ENCODE measurements around the gene PDF.

PDF gene

DNA sequence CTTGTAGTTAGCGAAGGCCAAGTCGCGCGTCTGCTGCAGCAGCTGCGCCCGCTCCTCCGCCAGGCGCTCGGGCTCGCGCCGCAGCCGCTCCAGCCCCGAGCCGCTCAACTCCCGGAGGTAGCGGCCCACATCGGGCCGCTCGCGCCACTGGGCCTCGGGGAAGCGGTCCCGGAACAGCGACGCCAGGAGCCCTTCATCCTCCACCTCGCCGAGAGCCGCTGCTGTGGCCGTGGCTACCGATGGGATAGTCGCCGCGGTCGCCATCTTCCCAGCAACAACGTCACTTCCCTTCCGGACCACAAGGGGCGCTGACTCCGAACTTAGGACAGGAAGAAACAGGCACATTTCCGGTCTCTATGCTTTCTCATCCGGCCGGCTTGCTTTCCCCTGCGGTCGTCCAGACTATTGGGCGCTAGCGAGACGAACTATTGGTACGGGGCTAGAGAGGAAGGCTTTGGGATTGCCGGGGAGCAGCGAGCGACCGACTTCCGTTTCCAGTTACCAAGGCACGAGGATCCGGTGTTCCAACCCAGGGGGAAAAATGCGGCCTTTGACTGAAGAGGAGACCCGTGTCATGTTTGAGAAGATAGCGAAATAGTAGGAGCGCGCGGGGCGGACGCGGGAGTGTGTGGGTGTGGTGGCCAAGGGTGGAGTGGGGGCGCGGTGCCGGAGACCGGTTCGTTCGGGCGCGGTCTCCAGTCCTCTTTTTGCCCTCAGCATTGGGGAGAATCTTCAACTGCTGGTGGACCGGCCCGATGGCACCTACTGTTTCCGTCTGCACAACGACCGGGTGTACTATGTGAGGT lies 9.1 kb upstream of the PDF start, which contains the start of the genes COG8 and NIP7:
TSS of gene COG8 (minus strand) at position 276 of the 806 bp plus-strand sequence. CDS start at position 264, 12 bp downstream.
TSS of gene NIP7 (plus strand) at position 484 of the 806 bp plus-strand sequence. CDS start at position 542, 58 bp downstream.
- DNase-seq (ENCODE audit: low read depth in 2 of 2) = peak; percentile 87 to 88

DNA sequence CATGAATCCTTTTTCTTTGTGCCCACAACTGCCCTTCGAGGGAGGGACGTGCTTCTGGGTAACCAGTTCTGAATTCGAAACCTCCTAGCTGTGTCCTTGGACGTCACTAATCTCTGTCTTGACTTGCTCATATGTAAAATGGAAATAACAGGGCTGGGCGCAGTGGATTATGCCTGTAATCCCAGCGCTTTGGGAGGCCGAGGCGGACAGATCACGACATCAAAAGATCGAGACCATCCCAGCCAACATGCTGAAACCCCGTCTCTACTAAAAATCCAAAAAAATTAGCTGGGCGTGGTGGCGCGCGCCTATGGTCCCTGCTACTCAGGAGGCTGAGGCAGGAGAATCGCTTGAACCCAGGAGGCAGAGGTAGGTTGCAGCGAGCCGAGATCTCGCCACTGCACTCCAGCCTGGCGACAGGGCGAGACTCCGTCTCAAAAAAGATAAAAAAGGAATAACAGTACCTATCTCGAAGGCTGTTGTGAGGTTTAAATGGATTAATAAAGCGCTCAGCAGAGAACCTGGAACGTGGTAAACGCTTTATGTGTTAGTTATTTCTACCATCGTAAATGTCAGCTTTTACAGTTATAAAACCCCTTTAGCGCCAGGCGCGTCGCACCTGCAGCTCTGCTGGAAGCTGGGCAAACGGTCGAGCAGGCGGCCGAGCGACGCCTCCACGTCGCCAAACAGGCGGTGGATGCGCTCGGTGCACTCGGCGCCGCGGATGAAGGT lies 8.3 kb upstream of the PDF start:
- peak in 1 of 2 donors; percentile 50 for DNase-seq (ENCODE audit: low read depth in 2 of 2)

DNA sequence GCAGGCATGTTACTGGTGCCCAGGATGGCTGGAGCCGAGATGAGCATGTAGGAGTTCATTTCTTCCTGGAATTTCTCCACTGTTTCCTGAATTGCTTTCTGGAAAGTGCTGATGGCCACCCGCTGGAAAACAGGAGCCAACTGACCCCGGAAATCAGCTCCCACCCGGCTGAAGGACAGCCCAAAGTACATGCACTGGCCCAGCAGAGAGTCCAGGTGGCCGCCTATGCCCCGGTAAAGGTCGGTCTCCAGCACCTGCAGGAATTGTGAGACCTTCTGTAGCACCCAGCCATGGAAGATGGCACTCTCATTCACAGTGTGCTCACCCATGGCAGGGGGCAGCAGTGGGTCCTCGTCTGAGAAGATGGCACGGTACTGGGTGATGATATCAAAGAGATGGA lies 4.3 kb upstream of the PDF start:
- DNase-seq (ENCODE audit: low read depth in 2 of 2) = no peak

DNA sequence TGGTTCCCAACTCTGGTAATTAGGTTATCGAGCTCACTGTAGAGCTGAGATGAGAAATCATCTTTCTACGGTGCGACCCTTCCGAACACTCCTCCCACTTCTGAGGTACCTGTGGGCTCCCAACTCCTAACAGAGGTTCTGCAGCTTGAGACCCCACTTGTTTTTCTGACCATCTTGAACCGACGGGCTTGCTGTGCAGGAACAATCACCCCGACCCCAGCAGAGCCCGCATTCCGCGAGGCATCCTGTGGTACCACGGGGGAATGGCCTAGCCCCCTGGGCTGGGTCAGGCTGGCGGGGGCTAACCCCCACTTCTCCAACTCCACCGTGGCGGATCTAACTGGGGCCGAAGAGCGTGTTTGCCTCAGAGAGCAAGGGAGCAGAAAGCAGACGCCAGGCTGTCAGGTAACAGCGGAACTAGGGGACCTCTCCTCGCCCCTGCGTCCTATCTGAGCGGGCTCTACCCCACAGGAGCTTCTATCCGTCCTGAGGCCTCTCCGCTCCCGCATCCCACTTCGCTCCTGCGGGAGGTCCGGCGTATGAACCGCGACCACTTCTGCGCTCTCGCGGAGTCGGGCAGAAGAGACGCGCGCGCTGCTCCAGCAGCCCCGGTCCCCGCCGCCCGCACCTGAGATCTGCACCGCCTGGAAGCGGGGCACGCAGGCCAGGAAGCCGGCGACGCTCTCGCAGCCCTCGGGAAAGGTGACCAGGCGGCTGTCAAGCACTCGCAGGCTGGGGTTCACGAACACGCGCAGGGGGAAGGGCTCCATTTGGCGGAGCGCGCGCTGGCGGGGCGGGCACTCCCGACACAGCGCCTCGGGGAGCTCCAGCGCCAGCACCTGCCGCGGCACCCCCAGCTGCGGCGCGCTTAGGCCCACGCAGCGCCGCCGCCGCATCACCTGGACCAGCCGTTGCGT lies 761 bp downstream of the PDF start:
- DNase-seq (ENCODE audit: low read depth in 2 of 2) = peak; percentile 19 to 30

DNA sequence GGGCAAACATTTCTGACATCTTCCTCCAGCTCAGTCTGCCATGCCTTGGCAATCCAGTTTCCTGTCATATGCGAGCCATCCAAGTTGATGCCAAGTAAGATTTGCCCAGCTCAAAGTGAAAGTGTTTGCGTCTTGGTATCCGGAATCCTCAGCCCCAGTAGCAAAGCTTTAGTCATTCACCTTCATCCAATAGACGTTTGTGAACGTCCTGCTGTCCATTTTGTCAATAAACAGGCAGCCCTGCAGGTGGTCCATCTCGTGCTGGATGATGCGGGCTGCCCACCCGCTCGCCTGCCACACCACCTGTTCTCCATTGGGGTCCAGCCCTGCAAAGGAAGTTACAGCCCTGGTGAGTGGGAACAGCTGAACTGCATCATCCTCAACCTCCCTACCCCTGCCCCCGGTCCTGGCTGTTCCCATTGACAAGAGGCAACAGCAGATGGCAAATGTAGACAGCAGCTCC lies 1.5 kb downstream of the PDF start:
- DNase-seq (ENCODE audit: low read depth in 2 of 2) = no peak

DNA sequence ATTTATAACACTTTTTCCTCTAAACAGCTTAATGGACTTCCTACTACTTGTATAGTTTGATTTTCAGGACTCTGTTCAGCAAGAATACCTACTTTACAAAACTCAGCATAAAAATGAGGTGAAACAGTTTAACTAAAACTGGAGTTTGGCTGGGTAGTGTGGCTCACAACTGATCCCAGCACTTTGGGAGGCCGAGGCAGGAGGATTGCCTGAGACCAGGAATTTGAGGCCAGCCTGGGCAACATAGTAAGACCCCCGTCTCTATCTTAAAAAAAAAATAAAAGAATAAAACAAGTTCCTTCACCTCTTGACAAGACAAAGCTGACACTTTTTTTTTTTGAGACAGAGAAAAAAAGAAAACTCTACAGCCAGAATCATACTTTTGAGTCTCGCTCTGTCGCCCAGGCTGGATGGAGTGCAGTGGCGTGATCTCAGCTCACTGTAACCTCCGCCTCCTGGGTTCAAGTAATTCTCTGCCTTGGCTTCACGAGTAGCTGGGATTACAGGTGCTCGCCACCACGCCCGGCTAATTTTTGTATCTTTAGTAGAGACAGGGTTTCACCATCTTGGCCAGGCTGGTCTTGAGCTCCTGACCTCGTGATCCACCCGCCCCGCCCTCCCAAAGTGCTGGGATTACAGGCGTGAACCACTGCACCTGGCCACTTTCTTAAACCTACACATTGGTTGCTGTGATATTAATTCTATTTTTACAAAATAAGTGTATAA lies 2.6 kb downstream of the PDF start:
- DNase-seq (ENCODE audit: low read depth in 2 of 2) = no peak

DNA sequence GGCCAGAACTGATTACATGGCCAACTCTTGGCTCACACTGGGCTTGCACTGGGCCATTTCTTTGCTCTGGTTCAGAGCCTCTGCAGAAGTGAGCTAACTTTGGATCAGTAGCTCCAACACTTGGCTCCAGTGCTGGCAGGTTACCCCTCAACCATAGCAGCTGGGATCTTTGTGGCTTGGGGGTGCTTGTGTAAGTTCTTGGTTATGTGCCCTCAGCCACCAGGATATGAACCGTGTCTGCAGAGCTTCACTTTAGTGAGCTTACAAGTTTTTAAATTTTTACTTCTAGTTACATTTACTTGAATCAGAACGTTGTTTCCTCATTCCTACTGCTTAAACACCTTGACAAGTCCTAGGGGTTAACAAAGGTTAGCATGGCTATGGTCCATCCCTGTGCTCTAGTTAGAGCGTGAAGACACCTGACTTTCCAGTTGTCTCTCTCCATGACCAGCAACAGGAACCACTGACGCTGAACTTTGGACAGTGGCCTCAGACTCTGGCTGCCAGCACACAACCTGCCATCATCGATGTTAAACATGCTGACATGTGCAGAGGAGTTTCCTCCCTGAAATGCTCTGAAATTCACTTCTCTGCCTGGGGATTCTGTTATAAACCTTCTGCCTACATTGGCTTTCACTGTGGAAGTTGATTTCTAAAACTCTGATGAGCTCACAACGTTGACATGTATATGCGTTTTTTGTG lies 4.1 kb downstream of the PDF start:
- DNase-seq (ENCODE audit: low read depth in 2 of 2) = no peak

DNA sequence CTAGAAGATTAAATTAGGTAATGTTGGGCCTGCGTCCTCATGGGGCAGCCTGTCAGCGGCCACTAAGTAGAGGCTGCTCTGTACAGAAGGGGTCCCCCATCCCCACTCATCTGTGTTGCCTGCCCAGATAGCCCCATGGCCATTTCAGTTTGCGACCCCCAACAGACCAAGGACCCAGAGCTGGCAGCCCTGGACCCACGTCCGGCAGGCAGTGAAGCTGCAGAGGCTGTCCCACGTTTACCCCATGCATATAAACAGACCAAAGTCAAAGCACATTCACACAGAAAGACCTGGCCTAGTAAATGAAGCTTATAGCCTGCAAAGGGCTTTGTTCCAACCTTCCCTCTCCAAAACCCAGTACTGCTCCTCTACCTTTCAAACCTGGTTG lies 4.6 kb downstream of the PDF start:
- DNase-seq (ENCODE audit: low read depth in 2 of 2) = no peak

DNA sequence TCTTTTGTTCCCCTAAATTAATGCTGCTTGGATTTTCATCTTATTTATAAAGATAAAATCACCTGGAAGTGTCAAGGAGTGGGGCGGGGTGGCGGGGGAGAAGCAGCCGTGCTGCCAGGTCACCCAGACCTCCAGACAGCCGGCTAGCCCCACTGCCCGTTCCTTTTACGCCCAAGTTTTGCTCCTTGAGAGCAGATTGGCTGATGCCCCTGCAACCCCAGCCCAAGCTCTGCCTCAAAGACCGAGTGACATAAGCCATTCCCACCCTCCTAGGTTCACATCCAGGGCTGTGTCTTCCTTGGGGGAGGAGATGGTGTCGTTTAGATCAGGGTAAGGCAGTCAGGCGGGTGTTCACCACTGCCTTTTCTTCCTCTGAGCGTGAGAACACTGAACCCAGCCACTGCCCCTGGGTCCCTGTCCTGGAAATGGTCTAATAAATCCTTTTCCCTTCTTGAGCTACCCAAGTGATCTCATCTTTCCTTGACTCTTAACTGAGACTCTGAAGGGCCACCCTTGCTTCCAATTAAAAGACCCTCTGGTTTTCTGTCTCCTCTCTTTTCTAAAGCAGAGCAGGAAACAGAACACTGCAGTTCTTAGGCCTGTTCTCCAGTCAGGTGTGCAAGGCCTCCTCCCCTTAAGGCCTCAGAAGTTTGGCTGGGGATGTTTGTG lies 5.7 kb downstream of the PDF start:
- DNase-seq (ENCODE audit: low read depth in 2 of 2) = no peak

DNA sequence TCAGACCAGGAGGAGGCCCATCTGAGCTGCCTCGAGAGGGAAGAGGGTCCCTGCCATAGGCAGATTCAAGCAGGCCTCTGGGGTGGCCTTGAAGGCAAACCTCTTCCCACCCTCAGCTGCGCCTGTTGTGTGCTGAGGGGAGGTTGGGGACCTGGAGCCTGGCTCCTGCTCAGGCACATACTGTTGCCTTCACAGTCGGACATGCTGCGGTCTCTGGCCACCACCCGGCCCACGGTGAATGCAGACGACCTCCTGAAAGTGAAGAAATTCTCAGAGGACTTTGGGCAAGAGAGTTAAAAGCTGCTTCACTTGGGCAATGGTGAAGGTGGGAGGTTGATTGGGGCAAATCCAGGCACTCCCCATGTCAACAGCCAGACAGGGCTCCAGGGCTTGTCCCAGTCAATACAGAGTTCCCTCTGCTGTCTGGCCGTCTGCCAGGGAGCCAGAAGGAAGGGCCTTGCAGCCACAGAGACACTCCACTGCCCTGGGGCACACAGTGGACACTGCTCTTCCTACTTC lies 6.3 kb downstream of the PDF start:
- no peak for DNase-seq (ENCODE audit: low read depth in 2 of 2)

DNA sequence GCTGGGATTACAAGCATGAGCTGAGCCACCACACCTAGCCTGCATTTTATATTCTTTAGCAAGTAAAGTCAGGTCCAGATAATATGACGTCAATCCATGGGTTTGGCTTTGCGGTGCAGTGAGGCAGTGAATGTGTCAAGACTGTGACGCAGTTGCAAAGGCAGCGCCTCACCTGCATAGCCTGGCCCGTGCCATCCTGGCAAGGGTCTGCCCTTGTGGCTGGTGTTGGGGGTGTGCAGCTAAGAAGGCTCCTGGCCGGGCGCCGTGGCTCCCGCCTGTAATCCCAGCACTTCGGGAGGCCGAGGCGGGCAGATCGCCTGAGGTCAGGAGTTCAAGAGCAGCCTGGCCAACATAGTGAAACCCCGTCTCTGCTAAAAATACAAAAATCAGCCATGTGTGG lies 7.0 kb downstream of the PDF start:
- no peak for DNase-seq (ENCODE audit: low read depth in 2 of 2)

DNA sequence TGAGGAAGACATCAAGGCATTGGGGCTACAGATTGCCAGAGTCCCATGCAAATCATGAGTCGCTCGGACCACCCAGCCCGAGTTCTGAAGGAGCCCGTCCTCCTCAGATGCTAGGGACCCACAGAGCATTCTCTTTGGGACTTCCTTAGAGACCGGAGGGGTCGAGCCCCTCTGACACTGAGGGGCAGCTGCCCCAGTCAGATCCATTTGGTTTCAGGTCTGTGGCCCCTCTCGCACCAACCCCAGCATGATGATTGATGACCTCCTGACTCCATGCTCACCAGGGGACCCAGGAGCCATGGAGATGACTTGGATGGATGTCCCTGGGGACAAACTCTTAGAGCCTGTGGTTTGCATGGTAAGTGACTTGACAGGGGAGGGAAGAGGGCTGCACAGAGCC lies 8.0 kb downstream of the PDF start:
- no peak for DNase-seq (ENCODE audit: low read depth in 2 of 2)

DNA sequence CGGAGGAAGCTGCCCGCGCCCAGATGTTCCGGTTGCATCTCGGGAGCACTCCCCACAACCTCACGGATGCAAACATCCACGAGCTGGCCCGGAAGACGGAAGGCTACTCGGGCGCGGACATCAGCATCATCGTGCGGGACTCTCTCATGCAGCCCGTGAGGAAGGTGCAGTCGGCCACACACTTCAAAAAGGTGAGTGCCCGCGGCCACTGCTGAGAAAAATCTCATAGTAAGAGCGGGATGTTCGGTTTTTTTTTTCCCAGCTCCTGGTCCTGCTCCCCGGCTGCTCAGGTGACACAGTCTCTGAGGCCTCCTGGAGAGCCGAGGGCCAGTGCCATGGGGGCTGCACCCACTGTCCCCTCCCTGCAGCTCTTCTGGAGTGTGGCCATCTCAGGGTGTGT lies 9.3 kb downstream of the PDF start:
- DNase-seq (ENCODE audit: low read depth in 2 of 2) = no peak

DNA sequence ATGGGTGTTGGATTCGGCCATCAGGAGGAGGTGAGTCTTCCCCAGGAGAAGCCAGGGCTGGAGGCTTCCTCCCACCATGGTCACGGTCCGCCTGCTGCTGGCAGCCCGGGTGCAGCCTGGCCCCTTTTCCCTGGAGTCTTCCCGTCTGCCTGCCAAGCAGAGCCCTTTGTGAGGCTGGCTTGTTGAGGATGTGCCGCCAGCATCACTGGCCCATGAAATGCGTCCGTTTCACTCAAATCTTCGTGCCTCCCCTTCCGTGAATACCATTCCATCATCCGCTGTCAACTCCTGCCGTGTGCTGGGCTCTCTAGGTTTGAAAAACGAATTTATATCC lies 9.7 kb downstream of the PDF start:
- no peak for DNase-seq (ENCODE audit: low read depth in 2 of 2)

DNA sequence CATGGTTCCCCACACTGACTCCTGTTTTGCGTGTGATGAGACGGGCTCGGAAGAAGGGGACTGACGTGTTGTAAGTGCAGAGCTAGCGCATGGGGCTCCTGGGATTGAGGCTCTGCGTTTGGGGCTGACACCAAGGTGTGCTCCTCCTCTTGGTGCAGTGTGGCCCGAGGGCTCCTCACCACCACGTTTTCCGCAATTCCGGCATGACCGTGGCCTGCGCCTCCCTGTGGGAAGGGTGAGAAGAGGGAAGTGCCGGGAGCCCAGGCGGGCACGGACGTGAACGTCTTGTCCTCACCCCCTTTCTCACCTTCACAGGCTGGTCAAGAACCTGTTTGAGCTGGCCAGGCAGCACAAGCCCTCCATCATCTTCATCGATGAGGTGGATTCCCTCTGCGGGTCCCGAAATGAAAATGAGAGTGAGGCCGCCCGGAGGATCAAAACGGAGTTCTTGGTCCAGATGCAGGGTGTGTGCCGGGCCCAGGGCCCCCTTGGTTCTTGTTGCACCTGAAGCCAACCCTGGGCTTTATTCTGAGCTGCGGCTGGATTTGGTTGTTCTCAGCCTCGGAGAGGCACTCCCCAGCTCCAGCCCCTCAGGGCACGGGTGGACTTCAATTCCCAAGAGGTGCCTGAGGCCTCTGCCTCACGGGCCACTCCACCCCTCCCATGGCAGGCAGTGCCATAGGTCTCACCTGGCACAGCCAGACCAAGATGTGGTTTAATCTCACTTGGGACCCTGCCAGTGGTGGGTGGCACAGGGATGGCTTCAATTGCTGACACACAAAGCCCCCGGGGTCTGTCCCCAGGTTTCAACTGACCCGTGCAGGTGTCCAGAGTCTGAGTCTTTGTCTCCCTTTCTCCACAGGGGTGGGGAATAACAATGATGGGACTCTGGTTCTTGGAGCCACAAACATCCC lies 10.3 kb downstream of the PDF start:
- DNase-seq (ENCODE audit: low read depth in 2 of 2) = no peak

DNA sequence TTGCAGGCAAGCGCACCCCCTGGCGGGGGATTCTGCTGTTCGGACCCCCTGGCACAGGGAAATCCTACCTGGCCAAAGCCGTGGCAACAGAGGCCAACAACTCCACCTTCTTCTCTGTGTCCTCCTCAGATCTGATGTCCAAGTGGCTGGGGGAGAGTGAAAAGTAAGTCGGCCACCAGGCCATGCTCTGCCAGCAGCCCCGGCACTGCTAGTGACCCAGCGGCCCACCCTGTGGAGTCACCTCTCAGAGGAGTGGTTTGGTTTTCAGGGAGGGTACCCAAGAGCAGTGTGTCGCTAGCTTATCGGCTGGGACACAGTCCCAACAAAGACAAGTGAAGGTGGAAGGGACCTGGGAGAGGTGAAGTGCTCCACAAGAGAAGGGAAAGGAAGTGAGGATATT lies 11.0 kb downstream of the PDF start:
- DNase-seq (ENCODE audit: low read depth in 2 of 2) = no peak

DNA sequence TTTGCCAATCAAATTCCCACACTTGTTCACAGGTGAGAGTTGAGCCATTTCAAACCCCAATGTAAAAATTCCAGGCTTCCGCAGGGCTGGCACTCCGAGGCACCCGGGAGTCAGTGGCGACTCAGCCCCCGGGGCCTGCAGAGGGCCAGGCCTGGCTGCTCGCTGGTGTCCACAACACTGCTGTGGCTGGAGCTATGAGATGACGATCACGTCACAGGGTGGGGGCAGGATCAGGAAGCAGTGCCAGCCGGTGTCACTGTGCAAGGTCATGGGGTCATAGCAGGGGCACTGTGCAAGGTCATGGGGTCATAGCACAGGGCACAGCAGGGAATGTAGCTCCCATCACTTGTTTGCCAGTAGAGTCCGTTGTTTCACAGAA lies 11.5 kb downstream of the PDF start:
- no peak for DNase-seq (ENCODE audit: low read depth in 2 of 2)

DNA sequence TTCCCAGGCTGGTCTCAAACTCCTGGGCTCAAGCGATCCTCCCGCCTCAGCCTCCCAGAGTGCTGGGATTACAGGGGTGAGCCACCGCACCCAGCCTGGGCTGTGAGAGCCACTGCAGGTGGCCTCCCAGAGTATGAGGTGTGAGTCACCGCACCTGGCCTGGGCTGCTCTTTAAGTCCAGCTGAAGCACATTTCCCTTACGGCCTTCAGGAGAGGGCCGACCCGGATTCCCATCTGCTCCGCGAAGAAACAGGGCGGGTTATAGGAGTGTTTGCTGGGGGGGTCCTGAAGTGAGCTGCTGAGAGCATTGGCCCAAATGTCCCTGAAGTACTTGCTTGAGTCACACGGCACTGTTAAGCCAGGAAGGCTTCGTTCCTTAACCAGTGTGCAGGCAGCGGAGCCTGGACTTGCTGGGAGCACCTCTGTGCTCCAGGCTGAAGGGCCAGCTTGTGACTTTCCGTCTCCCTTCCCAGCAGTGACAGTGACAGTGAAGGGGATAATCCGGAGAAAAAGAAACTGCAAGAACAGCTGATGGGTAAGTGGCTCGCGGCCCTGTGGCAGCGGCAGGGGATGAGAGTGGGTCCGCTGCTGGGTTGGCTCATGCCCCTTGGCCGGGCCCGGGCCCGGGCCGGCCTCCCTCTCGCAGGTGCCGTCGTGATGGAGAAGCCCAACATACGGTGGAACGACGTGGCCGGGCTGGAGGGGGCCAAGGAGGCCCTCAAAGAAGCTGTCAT lies 12.0 kb downstream of the PDF start:
- DNase-seq (ENCODE audit: low read depth in 2 of 2) = no peak

Data from stimulated activated CD8-positive, alpha-beta memory T cell treated with anti-CD3 and anti-CD28 coated beads, Interleukin-15, amount 100 ng/mL, for 48 hours (primary cell).